Umbilical cord (tissue), 2 donors: ENCODE results near the gene NKIRAS1. TPM values are rescaled to one million over a fixed set of nuclear protein-coding genes. Genes with fewer than 3 reads are reported as not detected.
"Not testable (repeated sequence)": the region's sequence is repeated elsewhere in the genome, so short reads cannot be mapped to it uniquely, and the experiment has no call there.

Experiments used
- DNase-seq: peaks from one replicate; pipeline ENCODE4 v3.0.0-alpha.2; 2015; ENCODE audit warnings: low spot score
- total RNA-seq: library from RNA; depleted of rRNA; stranded (reverse); fragments of >200 nt; gene quantifications from one replicate; pipeline ENCODE4 v1.2.3, GENCODE V29; 2014; ENCODE audit warnings: low replicate concordance; ENCODE audit not compliant: insufficient read depth

Gene NKIRAS1
- total RNA-seq, 1 donor from 2014 or later: 9.9 TPM

DNA sequence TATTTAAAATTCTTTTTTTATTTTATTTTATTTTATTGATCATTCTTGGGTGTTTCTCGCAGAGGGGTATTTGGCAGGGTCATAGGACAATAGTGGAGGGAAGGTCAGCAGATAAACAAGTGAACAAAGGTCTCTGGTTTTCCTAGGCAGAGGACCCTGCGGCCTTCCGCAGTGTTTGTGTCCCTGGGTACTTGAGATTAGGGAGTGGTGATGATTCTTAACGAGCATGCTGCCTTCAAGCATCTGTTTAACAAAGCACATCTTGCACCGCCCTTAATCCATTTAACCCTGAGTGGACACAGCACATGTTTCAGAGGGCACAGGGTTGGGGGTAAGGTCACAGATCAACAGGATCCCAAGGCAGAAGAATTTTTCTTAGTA is 46.1 kb downstream of the NKIRAS1 start:
- DNase-seq: not testable (repeated sequence)

GRCh38 chr3:23869977-23870662 is 46.7 kb downstream of the NKIRAS1 start:
- peak; percentile 88 for DNase-seq

GRCh38 chr3:23867838-23868237 is 49.0 kb downstream of the NKIRAS1 start:
- DNase-seq: no peak

DNA sequence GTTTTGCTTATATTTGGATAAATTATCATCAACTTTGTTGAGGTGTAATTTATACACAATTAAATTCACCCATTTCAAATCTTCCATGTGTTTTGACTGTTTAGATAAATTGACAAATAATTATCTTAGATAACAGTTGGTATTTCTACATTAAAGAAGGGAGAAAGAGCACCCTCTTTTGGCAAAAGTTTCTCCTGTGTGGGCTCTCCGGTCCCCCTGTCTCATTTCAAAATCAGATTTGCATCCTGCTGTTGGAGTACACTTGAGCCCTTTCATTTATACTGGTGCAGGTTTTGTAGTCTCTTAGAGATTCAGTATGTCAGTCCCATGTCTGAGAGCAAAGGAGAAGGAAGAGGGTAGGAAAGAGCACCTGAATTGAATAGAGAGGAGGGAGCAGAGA is 49.4 kb downstream of the NKIRAS1 start:
- no peak for DNase-seq

DNA sequence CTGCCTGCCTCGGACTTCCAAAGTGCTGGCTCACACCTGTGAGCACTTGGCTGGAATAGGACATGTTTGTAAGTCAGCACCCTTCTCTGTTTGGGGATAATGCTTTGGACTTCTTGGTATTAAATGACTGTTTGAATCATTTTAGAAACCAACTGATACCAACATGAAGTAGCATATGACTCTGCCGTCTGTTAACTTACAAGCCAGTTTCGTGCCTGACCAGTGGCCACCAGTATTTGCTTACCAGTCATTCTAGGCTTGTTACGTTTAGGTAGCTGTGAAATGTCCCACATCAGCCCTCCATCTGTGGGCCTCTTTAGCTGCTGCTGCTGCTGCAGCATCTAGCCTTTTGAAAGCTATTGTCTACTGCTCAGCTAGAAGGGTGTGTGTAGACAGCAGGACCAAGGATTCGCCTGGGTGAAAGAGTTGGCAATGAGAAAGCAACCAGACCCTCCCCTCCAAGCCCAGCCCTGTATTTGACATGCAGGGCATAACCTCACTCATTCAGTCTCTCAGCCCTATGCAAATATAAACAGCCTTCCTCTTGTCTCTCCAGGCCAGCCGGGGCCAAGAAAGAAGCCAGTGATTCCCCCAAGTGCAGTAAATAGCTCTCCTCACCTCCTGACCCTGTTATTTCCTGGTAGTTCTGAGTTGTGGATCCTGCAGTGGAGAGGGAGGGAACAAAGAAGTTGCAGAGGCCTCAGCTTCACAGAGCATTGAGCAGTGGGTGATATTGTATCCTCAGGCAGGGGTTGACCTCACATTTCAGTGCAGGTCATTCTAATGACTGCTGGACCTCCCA is 51.0 kb downstream of the NKIRAS1 start:
- DNase-seq: peak; percentile 55

DNA sequence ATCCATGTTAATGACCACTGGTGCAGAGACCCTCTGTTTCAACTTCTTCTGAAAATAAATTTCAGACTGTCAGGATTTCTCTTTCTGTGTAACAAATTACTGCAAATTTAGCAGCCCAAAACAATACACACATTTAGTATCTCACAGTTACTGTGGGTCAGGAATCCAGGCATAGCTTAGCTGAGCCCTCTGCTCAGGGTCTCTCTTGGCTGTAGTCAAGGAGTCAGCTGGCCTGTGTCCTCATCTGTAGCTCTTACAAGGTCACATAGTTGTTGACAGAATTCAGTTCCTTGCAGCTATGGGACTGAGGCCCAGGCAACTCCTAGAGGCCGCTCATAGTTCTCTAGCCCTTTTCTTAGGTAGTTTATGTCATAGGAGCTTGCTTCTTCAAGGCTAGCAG is 51.9 kb downstream of the NKIRAS1 start:
- DNase-seq: no peak

DNA sequence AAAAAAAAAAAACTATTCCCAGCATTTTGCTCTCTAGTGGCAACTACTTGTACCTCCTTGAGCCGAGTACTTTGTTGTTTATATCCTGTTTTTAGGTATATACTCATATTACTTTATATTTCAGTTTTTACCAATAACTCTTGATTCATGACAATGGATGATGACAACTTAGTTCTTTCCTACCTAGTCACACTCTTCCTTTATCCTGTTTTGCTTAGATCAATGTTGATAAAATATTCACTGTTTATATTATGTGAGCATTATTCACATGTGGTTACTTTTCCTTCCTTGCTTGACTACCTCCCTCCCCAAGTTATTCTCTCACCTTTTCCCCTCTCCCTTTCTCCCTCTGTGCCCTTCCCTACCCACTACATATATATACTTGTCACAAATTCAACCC is 53.7 kb downstream of the NKIRAS1 start:
- DNase-seq: no peak

GRCh38 chr3:23861689-23862088 is 55.1 kb downstream of the NKIRAS1 start:
- DNase-seq: no peak

- DNase-seq: no peak
Observed at GRCh38 chr3:23859839-23860382, 56.9 kb downstream of the NKIRAS1 start.

GRCh38 chr3:23859012-23859743 is 57.6 kb downstream of the NKIRAS1 start:
- DNase-seq: peak; percentile 75

GRCh38 chr3:23856286-23856685 is 60.5 kb downstream of the NKIRAS1 start:
- no peak for DNase-seq

DNA sequence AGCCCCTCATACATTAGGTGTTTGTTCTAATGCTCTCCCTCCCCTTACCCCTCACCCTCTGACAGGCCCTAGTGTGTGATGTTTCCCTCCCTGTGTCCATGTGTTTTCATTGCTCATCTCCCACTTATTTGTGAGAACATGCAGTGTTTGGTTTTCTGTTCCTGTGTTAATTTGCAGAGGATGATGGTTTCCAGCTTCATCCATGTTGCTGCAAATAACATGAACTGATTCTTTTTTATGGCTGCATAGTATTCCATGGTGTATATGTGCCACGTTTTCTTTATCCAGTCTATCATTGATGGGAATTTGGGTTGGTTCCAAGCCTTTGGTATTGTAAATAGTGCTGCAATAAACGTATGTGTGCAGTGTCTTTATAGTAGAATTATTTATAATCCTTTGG is 67.3 kb downstream of the NKIRAS1 start:
- DNase-seq: not testable (repeated sequence)

DNA sequence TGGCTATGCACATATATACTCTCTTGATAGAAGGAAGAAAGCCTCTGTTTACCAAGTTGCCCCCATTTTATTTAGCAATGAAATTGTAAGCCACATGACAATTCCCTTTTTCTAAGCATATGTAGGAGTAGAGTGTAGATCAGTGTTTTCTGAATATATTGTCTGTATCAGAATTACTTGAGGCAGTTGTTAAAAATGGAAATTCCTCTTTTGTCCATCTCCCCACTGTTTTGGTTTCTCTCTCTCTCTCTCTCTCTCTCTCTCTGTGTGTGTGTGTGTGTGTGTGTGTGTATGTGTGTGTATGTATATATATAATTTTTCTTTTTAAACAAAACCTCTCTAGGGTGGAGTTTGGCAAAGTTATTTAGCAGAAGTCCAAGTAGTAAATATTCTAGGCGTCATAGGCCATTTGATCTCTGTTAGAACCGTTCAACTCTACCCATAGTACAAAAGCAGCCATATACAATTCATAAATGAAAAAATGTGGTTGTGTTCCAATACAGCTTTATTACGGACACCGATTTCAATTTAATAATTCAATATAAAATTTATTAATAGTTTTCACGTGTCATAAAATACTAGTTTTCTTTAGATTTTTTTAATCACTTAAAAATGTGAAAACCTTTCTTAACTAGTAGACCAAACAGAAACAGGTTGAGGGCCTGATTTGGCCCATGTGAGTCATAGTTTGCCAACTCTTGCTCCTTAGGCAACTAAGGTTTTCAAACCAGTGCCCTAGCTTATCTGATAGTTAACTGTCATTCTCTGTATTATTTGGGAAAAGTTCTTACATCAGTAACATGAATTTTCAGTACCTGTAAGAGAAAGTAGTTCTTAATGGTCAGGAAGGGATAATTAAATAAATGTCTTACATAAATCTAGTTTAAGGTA is 71.2 kb downstream of the NKIRAS1 start:
- no peak for DNase-seq

DNA sequence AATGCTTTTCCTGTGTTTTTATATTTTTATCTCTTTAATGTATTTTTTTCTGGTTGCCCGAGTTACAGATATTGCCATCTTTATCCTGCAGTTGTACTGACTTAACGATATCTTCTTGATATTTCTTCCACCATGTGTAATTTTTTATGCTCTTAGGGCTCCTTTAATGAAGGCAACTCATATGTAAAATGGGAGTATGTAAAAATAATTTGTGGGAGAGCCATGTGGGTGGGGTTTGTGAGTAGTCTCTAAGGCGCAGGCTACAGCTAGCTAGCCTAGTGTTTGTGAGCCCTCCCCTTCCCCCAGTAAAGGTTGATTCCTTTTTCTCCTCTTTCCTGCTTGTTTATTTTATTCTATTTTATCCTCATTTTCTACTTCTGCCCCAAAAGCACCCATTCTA is 72.9 kb downstream of the NKIRAS1 start:
- no peak for DNase-seq

Other genes starting within 250 kb of the NKIRAS1 start
- gene UBE2E1, start 111.0 kb downstream of the NKIRAS1 start, total RNA-seq: 77.0 TPM
- 3,420 TPM for gene RPL15, start 142 bp upstream of the NKIRAS1 start, total RNA-seq
- gene NR1D2, start 28.3 kb upstream of the NKIRAS1 start, total RNA-seq: 51.5 TPM